GM18951 (cell line): ENCODE results near the gene GTF2A1.

Experiments used
- POLR2A ChIP-seq: IDR thresholded peaks from 4 replicates; pipeline ENCODE4 v1.6.1; 2011; ENCODE audit warnings: mild to moderate bottlenecking; ENCODE audit not compliant: insufficient read length, insufficient read depth; ENCODE audit errors: extremely low read depth
- in situ Hi-C: fragments of 300-500 bp; cut with MboI; formaldehyde crosslinking; loops from one replicate; pipeline ENCODE4 v1.12.0; 2022; ENCODE audit warnings: low sequenced_read_pairs, mixed read lengths, inconsistent platforms; ENCODE audit not compliant: unreplicated experiment

Gene GTF2A1

DNA sequence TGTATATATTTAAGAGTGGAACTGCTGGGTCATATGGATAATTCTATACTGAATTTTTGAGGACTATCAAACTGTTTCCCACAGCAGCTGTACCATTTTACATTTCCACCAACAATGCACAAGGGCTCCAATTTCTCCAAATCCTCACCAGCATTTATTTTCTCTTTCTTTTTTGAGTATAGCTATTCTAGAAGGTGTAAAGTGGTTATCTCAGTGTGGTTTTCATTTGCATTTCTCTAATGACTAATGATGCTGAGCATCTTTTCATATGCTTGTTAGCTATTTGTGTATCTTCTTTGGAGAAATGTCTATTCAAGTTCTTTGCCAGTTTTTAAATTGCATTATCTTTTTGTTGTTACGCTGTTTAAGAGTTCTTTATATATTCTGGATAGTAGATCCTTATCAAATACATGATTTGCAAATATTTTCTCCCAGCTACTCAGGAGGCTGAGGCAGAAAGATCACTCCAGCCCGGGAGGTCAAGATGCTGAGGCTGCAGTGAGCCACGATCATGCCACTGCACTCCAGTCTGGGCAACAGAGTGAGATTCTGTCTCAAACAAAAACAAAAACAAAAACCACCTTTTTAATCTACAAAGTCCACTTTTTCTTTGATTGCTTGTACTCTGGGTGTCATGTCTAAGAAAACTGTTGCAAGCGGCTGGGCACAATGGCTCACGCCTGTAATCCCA lies 32.8 kb downstream of the GTF2A1 start:
- no peak for TF ChIP-seq POLR2A
- in situ Hi-C loops: no loop called here

DNA sequence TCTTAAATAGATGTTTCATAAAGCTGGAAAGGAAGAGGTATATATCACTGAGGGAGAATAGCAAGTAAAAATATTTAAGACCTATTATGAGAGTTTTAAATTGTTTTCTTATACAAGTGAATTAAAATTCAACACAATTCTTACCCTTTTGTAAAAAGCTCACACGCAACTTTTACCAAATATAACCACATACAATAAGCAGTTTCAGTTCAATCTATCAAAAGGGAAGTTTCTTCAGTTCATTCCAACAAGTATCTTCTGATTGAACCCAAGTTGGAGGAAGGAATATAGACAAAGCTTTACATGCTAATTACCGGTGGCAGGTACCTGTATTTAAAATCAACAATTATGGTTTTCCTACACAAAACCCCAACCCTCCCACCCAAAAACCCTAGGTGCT lies 41.1 kb downstream of the GTF2A1 start:
- in situ Hi-C loops: no loop called here
- no peak for TF ChIP-seq POLR2A

GRCh38 chr14:81178063-81178462 lies 42.7 kb downstream of the GTF2A1 start:
- TF ChIP-seq POLR2A: no peak
- in situ Hi-C loops: no loop called here

DNA sequence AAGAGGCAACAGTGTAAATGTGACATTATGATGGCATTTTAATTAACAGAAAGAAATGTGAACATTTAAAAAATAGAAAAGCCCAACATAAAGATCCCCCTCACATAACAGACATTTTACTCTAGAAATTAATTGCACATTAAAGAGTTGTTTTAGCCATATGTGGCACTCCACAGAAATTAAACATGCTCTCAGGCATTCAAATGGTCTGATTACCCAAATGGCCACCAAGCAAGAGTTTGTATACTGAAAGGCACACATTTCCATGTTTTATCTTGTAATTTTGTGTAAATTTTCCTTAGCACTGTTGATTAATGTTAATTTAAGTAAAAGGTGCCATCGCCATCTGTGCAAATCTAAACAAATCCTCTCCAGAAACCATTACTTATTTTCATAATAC lies 43.5 kb downstream of the GTF2A1 start:
- in situ Hi-C loops: no loop called here

GRCh38 chr14:81176241-81176640 lies 44.5 kb downstream of the GTF2A1 start:
- in situ Hi-C loops: no loop called here
- TF ChIP-seq POLR2A: no peak

More for the DNA sequence above, 43.5 kb downstream of the GTF2A1 start:
- no peak for TF ChIP-seq POLR2A

DNA sequence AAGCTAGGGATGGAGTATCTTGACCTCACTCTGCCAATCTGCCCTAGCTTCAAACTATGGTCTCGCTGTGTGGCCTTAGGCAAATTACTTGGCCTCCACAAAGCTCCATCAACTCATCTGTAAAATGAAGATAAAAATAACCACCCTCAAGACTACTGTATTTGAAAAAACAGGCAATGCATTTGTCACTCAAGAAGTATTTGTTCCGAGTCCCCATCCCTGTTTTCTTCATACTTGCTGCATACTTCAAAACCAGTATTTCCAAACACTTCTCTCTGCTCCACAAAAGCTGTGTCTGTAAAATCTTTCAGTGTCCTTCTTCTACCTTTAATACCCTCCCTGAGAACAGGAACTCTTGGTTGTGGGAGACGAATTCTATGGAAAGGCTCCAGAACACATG lies 47.9 kb downstream of the GTF2A1 start:
- no peak for TF ChIP-seq POLR2A
- in situ Hi-C loops: loop anchor here (25.0 kb wide), 1 partner anchor 186 kb away; no protein-coding TSS in a partner anchor

DNA sequence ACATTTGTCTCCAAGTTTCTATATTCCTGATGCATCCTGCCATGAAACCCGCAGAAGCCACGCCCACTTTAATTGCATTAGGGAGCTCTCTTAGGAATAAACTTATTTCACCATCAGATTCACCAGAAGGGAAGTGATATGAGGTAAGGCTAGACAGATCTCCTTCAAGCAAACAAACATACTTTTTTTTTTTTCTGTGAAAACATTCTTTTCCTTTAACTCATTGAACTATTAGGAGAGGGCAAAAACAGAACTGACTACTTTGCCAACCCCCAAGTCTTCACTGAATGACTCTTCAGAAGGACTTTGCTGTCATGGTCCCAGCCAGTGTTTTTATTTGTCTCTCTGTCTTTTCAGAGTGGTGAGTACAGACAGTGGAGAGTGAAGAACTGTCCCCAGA lies 48.4 kb downstream of the GTF2A1 start:
- no peak for TF ChIP-seq POLR2A
- in situ Hi-C loops: loop anchor here (25.0 kb wide), 1 partner anchor 185 kb away; no protein-coding TSS in a partner anchor

DNA sequence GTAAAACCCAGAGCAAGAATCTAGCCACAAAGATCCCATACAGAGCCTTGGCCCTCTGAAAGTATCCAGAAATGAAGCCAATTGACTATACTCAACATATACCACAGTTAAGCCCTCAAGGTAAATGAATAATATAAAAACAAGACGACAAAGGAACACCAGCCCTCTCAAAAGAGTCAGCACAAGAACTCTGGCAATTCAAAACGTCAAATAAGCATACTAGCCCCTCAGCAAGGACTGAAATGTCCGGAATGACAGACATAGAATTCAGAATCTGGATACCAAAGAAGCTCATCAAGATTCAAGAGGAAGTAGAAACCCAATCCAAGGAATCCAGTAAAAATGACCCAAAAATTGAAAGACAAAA lies 49.9 kb downstream of the GTF2A1 start:
- in situ Hi-C loops: loop anchor here (25.0 kb wide), 1 partner anchor 184 kb away; no protein-coding TSS in a partner anchor
- no peak for TF ChIP-seq POLR2A

GRCh38 chr14:81170104-81170828 lies 50.5 kb downstream of the GTF2A1 start:
- TF ChIP-seq POLR2A: peak; percentile 84

GRCh38 chr14:81169711-81170103 lies 51.1 kb downstream of the GTF2A1 start:
- no peak for TF ChIP-seq POLR2A
- in situ Hi-C loops: loop anchor here (25.0 kb wide), 1 partner anchor 182 kb away; no protein-coding TSS in a partner anchor

More at GRCh38 chr14:81170104-81170828, 50.5 kb downstream of the GTF2A1 start:
- in situ Hi-C loops: loop anchor here (25.0 kb wide), 1 partner anchor 183 kb away; no protein-coding TSS in a partner anchor

- no peak for TF ChIP-seq POLR2A
- in situ Hi-C loops: loop anchor here (25.0 kb wide), 1 partner anchor 182 kb away; no protein-coding TSS in a partner anchor
Observed at GRCh38 chr14:81169267-81169666, 51.5 kb downstream of the GTF2A1 start.

GRCh38 chr14:81166121-81166520 lies 54.6 kb downstream of the GTF2A1 start:
- TF ChIP-seq POLR2A: no peak
- in situ Hi-C loops: loop anchor here (25.0 kb wide), 1 partner anchor 179 kb away; no protein-coding TSS in a partner anchor

DNA sequence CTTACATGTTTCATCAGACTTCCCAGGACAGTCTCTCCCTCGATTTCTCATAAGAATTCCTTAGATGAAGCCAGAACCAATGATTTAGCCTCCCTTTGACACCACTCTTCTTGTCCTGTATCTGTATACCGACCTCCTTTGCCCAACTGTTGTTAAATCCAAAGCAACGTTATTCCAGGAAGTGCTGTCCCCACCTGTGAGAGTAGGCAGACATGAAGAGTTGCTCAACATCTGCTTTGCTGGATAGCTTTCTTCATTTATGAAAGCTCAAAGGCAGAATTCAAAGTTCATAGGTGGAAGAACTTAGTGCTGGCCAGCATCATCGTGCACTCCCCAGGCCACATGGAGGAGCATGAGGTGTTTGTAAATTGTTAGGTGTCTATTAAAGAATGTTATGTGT lies 55.6 kb downstream of the GTF2A1 start:
- TF ChIP-seq POLR2A: no peak
- in situ Hi-C loops: loop anchor here (25.0 kb wide), 1 partner anchor 178 kb away; no protein-coding TSS in a partner anchor
